Endothelial cell of umbilical vein (primary cell): ENCODE data around the gene OLFM1. TPM values are rescaled to one million over a fixed set of nuclear protein-coding genes. Genes with fewer than 3 reads are reported as not detected.

Source experiments
- BruUV-seq: library from RNA; stranded (reverse); fragments of 400-500 nt; replicated peaks from 2 replicates; lab custom pipeline; 2021; lab: Mats Ljungman, UMichigan
- CTCF ChIA-PET: fragments of 300-600, 350-600 bp; sonication (Branson Sonifier 250); formaldehyde crosslinking; loops from one replicate; lab custom pipeline; 2021; ENCODE audit warnings: antibody characterized with exemption, inconsistent platforms; lab: Charles Lee
- POLR2A ChIA-PET: fragments of 300-600, 350-600 bp; sonication (Branson Sonifier 250); formaldehyde crosslinking; loops from one replicate; lab custom pipeline; 2021; ENCODE audit warnings: antibody characterized with exemption, inconsistent platforms; lab: Charles Lee
- DNase-seq: peaks from one replicate; pipeline ENCODE4 v3.0.0-alpha.2; 2011; ENCODE audit warnings: low read depth, low spot score
- FAIRE-seq: peaks from 2 replicates; lab custom pipeline; 2011; peaks lifted over from hg19 to GRCh38; lab: Jason Lieb, UNC
- H2AFZ ChIP-seq: 2 replicates; pipeline ENCODE4 v1.6.0; 2012; ENCODE audit warnings: low read depth, low read length, control low read depth, inconsistent platforms
- H3K27ac ChIP-seq: 2 replicates; pipeline ENCODE4 v1.5.1; 2011; ENCODE audit warnings: low read depth, mild to moderate bottlenecking, control low read depth, low read length, moderate library complexity; ENCODE audit not compliant: insufficient read depth
- H3K27me3 ChIP-seq, 2 experiments: 2 replicates each; pipeline versions ENCODE4 v1.6.0 to v1.6.1; 2011; ENCODE audit warnings: low read length in 2 of 2, mixed read lengths in 1 of 2; ENCODE audit not compliant: control insufficient read depth in 2 of 2, insufficient read depth in 2 of 2
- H3K36me3 ChIP-seq, 2 experiments: 2 replicates in 1 of 2; 3 replicates in 1 of 2; pipeline ENCODE4 v1.5.1; 2011; ENCODE audit warnings: low read length in 2 of 2, mild to moderate bottlenecking in 1 of 2, moderate library complexity in 1 of 2; ENCODE audit not compliant: control insufficient read depth in 2 of 2, insufficient read depth in 2 of 2; ENCODE audit errors: extremely low read depth in 1 of 2
- H3K4me1 ChIP-seq: 3 replicates; pipeline ENCODE4 v1.5.1; 2011; ENCODE audit warnings: mild to moderate bottlenecking, low read length; ENCODE audit not compliant: control insufficient read depth, insufficient read depth; ENCODE audit errors: extremely low read depth
- H3K4me2 ChIP-seq: 2 replicates; pipeline ENCODE4 v1.6.1; 2011; ENCODE audit warnings: low read length, control low read depth, mixed read lengths; ENCODE audit not compliant: insufficient read depth
- H3K4me3 ChIP-seq, 3 experiments: fragments of 200-600 bp in 1 of 3; sonication (generic), shearing (Covaris generic) in 1 of 3; replicated peaks in 1 of 3; 2 replicates each; pipeline ENCODE4 v1.5.1; 2011 to 2016; ENCODE audit warnings: control low read depth in 3 of 3, low read length in 3 of 3, mild to moderate bottlenecking in 2 of 3, inconsistent platforms in 1 of 3, low read depth in 1 of 3, moderate library complexity in 1 of 3; ENCODE audit not compliant: insufficient read depth in 1 of 3
- H3K79me2 ChIP-seq: 2 replicates; pipeline ENCODE4 v1.6.0; 2012; ENCODE audit warnings: low read length, inconsistent platforms; ENCODE audit not compliant: control insufficient read depth, insufficient read depth
- H3K9ac ChIP-seq: replicated peaks from 2 replicates; pipeline ENCODE3; 2011; ENCODE audit warnings: low read length, control low read depth; ENCODE audit not compliant: insufficient read depth; ENCODE audit errors: extremely low read depth
- H3K9me1 ChIP-seq: replicated peaks from 3 replicates; pipeline ENCODE4 v1.6.0; 2011; ENCODE audit warnings: mild to moderate bottlenecking, low read length; ENCODE audit not compliant: control insufficient read depth, insufficient read depth; ENCODE audit errors: extremely low read depth
- H3K9me3 ChIP-seq: replicated peaks from 2 replicates; pipeline ENCODE4 v1.5.1; 2012; ENCODE audit warnings: low read length, inconsistent platforms; ENCODE audit not compliant: control insufficient read depth, insufficient read depth
- H4K20me1 ChIP-seq: replicated peaks from 2 replicates; pipeline ENCODE3; 2011; ENCODE audit warnings: mild to moderate bottlenecking, low read length; ENCODE audit not compliant: control insufficient read depth, insufficient read depth; ENCODE audit errors: extremely low read depth
- CTCF ChIP-seq, 2 donors: IDR thresholded peaks; 1 replicate in 1 of 2; 2 replicates in 1 of 2; pipeline ENCODE4 v1.5.1; 2011; ENCODE audit warnings: low read length in 2 of 2, mild to moderate bottlenecking in 2 of 2, moderate library complexity in 2 of 2, control low read depth in 1 of 2, inconsistent platforms in 1 of 2, low read depth in 1 of 2; ENCODE audit not compliant: insufficient read depth in 1 of 2; ENCODE audit errors: extremely low read depth in 1 of 2
- EZH2 ChIP-seq: IDR thresholded peaks from 2 replicates; pipeline ENCODE4 v1.6.1; 2012; ENCODE audit warnings: borderline replicate concordance, low read depth, mild to moderate bottlenecking, moderate library complexity, low read length, inconsistent platforms; ENCODE audit not compliant: severe bottlenecking
- FOS ChIP-seq: IDR thresholded peaks from 2 replicates; pipeline ENCODE4 v1.6.1; 2011; ENCODE audit warnings: mild to moderate bottlenecking, low read length, moderate library complexity, borderline replicate concordance; ENCODE audit not compliant: insufficient read depth
- GATA2 ChIP-seq: IDR thresholded peaks from 2 replicates; pipeline ENCODE4 v1.7.0; 2011; ENCODE audit warnings: low read depth, mild to moderate bottlenecking, moderate library complexity, mixed read lengths, low read length; ENCODE audit not compliant: insufficient read length, insufficient read depth
- JUN ChIP-seq: IDR thresholded peaks from 2 replicates; pipeline ENCODE4 v1.6.1; 2011; ENCODE audit warnings: borderline replicate concordance, low read depth; ENCODE audit not compliant: insufficient read length, insufficient read depth
- MAX ChIP-seq: IDR thresholded peaks from 2 replicates; pipeline ENCODE4 v1.6.1; 2011; ENCODE audit not compliant: insufficient read depth, insufficient read length
- MYC ChIP-seq: IDR thresholded peaks from one replicate; pipeline ENCODE4 v1.6.1; 2011; ENCODE audit warnings: mild to moderate bottlenecking, low read depth, low read length
- POLR2A ChIP-seq: IDR thresholded peaks from 2 replicates; pipeline ENCODE4 v1.6.1; 2012; ENCODE audit warnings: low read depth, mild to moderate bottlenecking, control low read depth, low read length
- POLR2AphosphoS5 ChIP-seq: IDR thresholded peaks from 2 replicates; pipeline ENCODE4 v1.6.1; 2012; ENCODE audit warnings: low read depth, mild to moderate bottlenecking, control low read depth, low read length, moderate library complexity; ENCODE audit not compliant: insufficient read depth
- dilution Hi-C: fragments of 300-500 bp; cut with MboI; formaldehyde crosslinking; loops from one replicate; pipeline ENCODE4 v1.15.0; 2019; ENCODE audit warnings: low sequenced_read_pairs; ENCODE audit not compliant: extremely low pct_ligation_motif_present
- intact Hi-C: fragments of 100-400 bp; cut with micrococcal nuclease; formaldehyde crosslinking; loops from one replicate; pipeline ENCODE4 v1.10.0; 2022
- polyA plus RNA-seq, 4 experiments: library from polyadenylated mRNA; depleted of rRNA in 3 of 4; stranded (reverse) in 3 of 4; unstranded in 1 of 4; fragments of >200 nt; gene quantifications; 2 replicates each; pipeline versions ENCODE4 v1.2.1 to v1.2.3, GENCODE V29; 2011 to 2012; ENCODE audit warnings: missing spikeins in 1 of 4
- total RNA-seq: library from RNA; stranded (reverse); gene quantifications from 2 replicates; pipeline ENCODE4 v1.2.3, GENCODE V29; 2021

OLFM1 gene
- total and polyA plus RNA-seq, 2 donors (not counting 3 experiments of a cell fraction or from before 2014, with no cell fraction given) = 0.07 to 0.95 TPM

- no peaks in the 10 kb centered on the region for H3K4me1 ChIP-seq
- ChIA-PET POLR2A (no interaction called here), CTCF (no interaction called here)
- no peak for FAIRE-seq
- intact Hi-C loops = no loop called here
- no peaks in the 10 kb centered on the region for H4K20me1 ChIP-seq
- H3K9ac ChIP-seq = no peak overlapping the region
- TF ChIP-seq MAX = no peak
- TF ChIP-seq CTCF (IDR thresholded peaks at IDR 0.05; ENCODE audit: extremely low read depth in 1 of 2, insufficient read depth in 1 of 2, low read depth in 1 of 2, low read length in 2 of 2) = no peak
- no peak for TF ChIP-seq MYC
- TF ChIP-seq EZH2 = no peak
- no peak for TF ChIP-seq POLR2AphosphoS5
- TF ChIP-seq JUN = no peak
- no peak for TF ChIP-seq FOS
- no peak for TF ChIP-seq POLR2A
- no peak for TF ChIP-seq GATA2
- H3K27ac ChIP-seq = no peak overlapping the region
- no peak overlapping the region for H2AFZ ChIP-seq
- DNase-seq = peak; percentile 8
- no peaks in the 10 kb centered on the region for H3K27me3 ChIP-seq
- dilution Hi-C loops = no loop called here
- H3K4me3 ChIP-seq = no peak overlapping the region
- no peaks in the 10 kb centered on the region for H3K79me2 ChIP-seq
- H3K36me3 ChIP-seq = no peaks in the 10 kb centered on the region
- no TSS peak for BruUV-seq
- H3K9me3 ChIP-seq = peaks cover 6% of the 10 kb centered on the region
- H3K9me1 ChIP-seq = no peaks in the 10 kb centered on the region
- H3K4me2 ChIP-seq = no peak overlapping the region
These were observed 69.3 kb downstream of the OLFM1 start for GRCh38 chr9:135156525-135157510.
